HAP-1 (cell line): ENCODE data around the gene MSANTD1.

Source experiments
- DNase-seq, 2 experiments: peaks; one replicate each; pipeline ENCODE4 v3.0.0-alpha.2; 2016 to 2020; ENCODE audit warnings: low spot score in 2 of 2
- H3K27me3 ChIP-seq: fragments of 250-450 bp; sonication (Bioruptor Pico); 2 replicates; pipeline ENCODE4 v1.5.1; 2020; ENCODE audit warnings: low read depth, mild to moderate bottlenecking, moderate library complexity
- H3K36me3 ChIP-seq: fragments of 250-450 bp; sonication (Bioruptor Pico); replicated peaks from 2 replicates; pipeline ENCODE4 v1.5.1; 2020; ENCODE audit warnings: mild to moderate bottlenecking
- H3K4me1 ChIP-seq: fragments of 250-450 bp; sonication (Bioruptor Pico); 2 replicates; pipeline ENCODE4 v1.5.1; 2020; ENCODE audit warnings: mild to moderate bottlenecking
- H3K4me3 ChIP-seq: fragments of 250-450 bp; sonication (Bioruptor Pico); 2 replicates; pipeline ENCODE4 v1.5.1; 2020; ENCODE audit warnings: mild to moderate bottlenecking, moderate library complexity
- H3K9me3 ChIP-seq: fragments of 250-450 bp; sonication (Bioruptor Pico); 2 replicates; pipeline ENCODE4 v1.5.1; 2020; ENCODE audit warnings: mild to moderate bottlenecking, moderate library complexity
- in situ Hi-C: fragments of 300-500 bp; cut with MboI; formaldehyde crosslinking; loops from 3 replicates; pipeline ENCODE4 v1.14.3; 2020; ENCODE audit warnings: low sequenced_read_pairs, inconsistent platforms, mixed read lengths

MSANTD1 gene

DNA sequence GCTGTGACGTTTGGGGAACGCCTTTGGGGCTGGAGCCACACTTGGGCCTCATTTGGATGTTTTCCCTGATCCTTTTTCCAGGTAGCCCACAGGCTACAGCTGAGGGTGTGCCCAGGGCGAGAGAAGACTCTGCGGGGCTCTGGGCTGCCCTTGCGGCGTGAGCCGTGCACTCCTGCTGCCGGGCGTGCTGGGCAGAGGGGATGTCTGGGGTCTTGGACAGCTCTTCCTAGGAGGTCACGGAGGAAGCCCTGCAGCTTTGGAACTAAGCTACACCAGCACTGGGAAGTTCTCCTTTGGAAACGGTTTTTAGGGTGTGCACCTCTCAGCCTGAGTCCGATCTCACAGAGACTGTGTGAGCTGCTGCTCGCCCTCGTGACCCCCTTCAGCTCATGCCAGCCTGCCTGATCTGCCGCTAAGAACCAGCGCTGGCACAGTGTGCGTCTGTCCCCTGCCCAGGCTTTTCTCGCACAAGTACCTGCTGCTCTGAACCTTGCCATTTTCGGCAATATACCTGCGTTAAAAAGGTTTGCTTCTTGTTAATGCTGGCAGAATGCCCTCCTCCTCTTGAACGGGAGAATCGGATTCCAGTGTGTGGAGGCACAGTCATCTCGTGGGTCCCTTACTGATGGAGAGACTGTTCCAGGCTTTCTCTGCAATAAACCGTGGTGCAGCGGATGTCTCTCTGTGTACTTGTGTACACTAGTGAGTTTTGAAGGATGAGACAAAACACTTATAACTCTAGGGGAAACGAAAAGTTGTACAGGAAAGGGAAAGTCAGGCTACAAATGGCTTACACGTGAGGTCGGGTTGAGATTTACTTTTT is 14.3 kb downstream of the MSANTD1 start:
- H3K36me3 ChIP-seq: no peaks in the 10 kb centered on the region
- no peak overlapping the region for H3K4me3 ChIP-seq
- no peaks in the 10 kb centered on the region for H3K4me1 ChIP-seq
- peaks cover 5% of the 10 kb centered on the region for H3K27me3 ChIP-seq
- in situ Hi-C loops: no loop called here
- DNase-seq: peak in 1 of 2 experiments; percentile 6
- no peaks in the 10 kb centered on the region for H3K9me3 ChIP-seq

DNA sequence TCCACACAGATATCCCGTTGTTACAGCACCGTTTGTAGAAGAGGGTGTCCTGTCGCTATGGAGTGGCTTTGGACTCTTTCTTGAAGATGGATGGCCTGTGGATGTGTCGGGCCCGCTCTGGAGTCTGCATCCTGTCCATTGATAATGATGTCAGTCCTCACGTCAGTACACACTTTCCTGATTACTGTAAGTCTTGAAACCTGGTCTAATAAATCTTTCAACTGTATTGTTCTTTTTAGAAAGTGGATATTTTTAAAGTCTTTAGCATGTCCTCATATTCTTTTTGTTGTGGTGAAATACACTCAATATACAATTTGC is 14.9 kb downstream of the MSANTD1 start:
- Histone ChIP-seq H3K9me3 (no peaks in the 10 kb centered on the region), H3K4me1 (no peaks in the 10 kb centered on the region), H3K36me3 (no peaks in the 10 kb centered on the region), H3K4me3 (no peak overlapping the region), H3K27me3 (peaks cover 5% of the 10 kb centered on the region)
- DNase-seq: no peak
- in situ Hi-C loops: no loop called here

DNA sequence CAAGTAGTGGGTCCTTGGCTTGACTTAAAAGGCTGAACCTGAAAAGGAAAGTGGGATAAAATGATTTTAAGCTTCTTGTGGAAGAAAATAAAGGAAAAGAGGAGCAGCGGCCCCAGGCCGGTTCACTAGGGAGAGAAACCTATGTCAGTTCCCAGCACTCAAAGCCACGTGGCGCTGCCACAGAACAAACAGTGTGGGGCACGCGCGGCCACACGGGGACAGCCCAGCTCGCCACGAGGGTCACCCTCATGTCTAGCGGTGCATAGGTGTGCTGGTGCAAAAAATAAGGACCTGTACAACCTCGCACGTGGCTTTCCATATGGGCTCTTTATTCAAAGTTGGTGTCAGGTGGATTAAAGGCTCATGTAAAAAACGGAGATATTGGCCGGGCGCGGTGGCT is 17.1 kb downstream of the MSANTD1 start:
- H3K9me3 ChIP-seq: no peaks in the 10 kb centered on the region
- in situ Hi-C loops: no loop called here
- no peaks in the 10 kb centered on the region for H3K36me3 ChIP-seq
- DNase-seq: no peak
- H3K4me3 ChIP-seq: no peak overlapping the region
- peaks cover 5% of the 10 kb centered on the region for H3K27me3 ChIP-seq
- no peaks in the 10 kb centered on the region for H3K4me1 ChIP-seq

DNA sequence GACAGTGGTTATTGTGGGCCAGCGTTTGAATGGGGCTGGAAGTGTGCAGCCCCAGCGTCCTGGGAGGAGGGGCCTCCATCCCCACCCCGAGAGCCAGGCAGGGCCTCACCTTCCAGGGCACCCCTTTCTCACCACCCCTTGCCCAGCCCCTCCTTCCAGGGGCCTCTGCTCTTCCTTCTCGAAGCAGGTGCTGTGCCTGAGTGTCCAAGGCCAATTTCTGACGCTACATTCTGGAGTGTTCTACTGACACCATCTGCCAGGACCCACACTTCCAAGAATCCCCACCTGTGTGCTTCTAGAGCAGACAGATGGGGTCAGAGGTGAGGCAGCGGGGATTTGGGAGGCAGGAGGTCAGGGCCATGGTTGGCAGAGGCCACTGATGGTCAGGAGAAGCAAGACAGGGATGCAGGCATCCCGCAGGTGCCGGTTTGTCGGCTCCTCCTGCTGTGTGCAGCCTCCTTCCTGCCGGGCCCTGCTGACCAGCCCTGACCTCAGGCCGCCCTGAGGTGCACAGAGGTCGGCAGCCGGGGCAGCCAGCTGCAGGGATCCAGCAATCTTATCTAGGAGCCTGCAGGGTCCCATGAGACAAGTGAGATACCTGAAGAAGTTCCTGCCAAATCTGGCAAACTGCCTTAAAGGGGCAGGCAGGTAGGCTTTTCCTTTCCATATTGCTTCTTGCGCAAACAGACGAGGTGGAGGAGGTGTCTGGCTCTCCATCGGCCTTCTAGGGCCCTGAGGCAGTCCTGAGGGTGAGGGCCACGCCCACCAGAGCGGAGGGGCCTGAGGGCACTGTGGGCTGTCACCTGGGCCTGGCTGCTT is 18.8 kb downstream of the MSANTD1 start:
- H3K4me3 ChIP-seq: no peak overlapping the region

DNA sequence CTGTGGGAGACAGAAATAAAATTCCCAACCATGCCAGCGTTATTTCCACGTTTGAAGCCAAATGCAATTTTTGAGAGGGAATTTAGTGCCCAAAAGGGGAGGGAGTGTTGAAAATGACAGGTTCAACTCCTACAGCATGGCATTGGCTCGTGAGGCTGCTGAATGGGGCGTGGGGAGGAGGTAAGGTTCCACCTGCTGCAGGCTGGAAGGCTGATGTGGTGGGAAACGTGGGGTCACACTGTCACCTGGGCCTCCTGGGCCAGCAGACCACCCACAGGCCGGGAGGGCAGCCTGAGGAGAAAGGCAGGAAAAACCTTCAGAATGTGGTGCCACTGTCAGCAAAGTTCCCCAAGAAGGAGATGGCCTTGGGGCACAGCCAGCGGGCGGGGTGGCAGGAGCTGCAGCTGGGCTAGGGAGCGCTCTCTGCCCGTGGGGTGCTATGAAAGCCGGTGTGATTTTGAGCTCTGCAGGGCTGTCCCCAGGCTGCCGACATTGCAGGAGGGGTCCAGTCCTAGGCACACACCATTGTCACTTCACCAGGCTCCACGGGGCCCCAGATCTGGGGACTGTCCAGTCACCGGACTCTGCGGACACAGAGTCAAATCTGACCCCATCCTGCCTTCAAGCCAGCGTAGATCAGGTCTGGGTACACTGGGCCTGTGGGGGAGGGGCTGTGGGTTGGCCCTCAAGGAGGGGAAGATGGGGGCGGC is 19.6 kb downstream of the MSANTD1 start:
- H3K4me1 ChIP-seq: no peaks in the 10 kb centered on the region
- peaks cover 8% of the 10 kb centered on the region for H3K27me3 ChIP-seq
- H3K36me3 ChIP-seq: no peaks in the 10 kb centered on the region
- H3K9me3 ChIP-seq: no peaks in the 10 kb centered on the region
- no peak for DNase-seq
- no peak overlapping the region for H3K4me3 ChIP-seq
- in situ Hi-C loops: no loop called here

More for the DNA sequence above, 18.8 kb downstream of the MSANTD1 start:
- Histone ChIP-seq H3K36me3 (no peaks in the 10 kb centered on the region), H3K27me3 (peaks cover 11% of the 10 kb centered on the region), H3K9me3 (no peaks in the 10 kb centered on the region), H3K4me1 (no peaks in the 10 kb centered on the region)
- DNase-seq: peak in 1 of 2 experiments; percentile 11
- in situ Hi-C loops: no loop called here

DNA sequence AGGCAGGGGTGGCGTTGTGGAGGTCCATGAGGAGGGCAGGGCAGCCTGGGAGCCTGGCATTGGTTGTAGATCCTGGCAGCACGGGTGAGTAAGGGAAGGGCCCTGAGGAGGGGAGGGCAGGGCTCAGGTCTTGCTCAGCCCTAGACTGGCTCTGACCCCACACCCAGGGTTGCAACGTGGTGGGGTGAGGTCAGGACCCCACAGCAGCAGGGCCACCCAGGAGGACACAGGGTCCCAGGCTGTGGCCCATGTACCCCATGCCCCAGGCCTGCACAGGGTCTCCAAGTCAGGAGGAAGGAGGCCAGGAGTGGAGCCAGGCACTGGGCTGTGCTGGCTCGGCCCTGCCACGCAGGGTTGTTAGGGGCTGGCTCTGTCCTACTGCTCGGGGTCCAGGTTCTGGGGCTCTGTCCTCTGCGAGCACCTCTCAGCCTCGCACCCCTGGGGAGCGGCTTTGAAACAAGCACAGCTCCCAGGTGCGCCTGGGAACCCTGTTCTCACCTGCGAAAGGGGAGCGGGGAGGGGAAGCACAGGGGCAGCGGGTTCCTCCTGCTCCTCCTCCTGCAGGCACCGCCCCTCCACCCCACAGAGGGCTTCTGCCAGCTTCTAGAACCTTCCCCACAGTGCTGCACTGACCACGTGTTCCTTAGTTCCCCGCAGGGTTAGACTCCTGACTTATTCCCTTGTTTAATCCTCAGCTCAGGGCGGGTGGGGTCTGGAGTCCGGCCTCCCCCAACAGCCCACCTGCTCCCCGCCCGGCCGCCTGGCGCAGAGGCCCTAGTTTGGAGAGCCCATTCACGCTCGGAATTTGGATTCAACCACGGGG is 20.4 kb downstream of the MSANTD1 start:
- Histone ChIP-seq H3K36me3 (no peaks in the 10 kb centered on the region), H3K4me3 (no peak overlapping the region), H3K9me3 (no peaks in the 10 kb centered on the region), H3K4me1 (no peaks in the 10 kb centered on the region), H3K27me3 (peaks cover 9% of the 10 kb centered on the region)
- in situ Hi-C loops: no loop called here
- no peak for DNase-seq

DNA sequence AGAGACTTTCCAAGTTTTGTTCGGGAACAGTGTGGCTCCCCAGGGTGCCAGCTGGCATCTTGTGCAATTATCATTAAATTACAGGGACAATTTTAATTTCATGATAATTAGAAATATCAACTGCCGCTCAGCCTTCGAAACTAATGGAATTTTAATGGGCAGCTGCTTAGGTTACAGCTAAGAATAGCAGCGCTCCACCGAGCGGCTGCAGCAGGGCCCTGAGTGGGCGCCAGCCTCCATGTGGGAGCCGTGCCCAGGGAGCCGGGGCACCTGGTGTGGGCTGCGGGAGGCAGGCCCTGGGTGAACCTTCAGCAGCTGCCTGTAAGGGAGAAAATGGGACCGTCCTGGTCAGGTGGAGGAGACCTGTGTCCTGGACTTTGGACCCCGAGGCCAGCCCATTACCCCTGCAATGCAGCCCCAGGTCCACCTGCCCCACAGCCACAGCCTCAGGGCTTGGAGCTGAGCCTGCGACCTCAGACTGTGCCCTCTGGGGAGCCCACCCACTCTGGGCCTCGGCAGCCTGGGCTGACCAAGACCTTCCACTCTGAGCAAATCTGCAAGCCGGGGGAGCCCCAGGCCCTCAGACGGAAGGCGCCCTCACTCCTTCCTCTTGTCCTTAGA is 21.1 kb downstream of the MSANTD1 start:
- Histone ChIP-seq H3K9me3 (no peaks in the 10 kb centered on the region), H3K4me3 (no peak overlapping the region), H3K4me1 (no peaks in the 10 kb centered on the region), H3K27me3 (peaks cover 9% of the 10 kb centered on the region), H3K36me3 (no peaks in the 10 kb centered on the region)
- in situ Hi-C loops: no loop called here
- DNase-seq: no peak

DNA sequence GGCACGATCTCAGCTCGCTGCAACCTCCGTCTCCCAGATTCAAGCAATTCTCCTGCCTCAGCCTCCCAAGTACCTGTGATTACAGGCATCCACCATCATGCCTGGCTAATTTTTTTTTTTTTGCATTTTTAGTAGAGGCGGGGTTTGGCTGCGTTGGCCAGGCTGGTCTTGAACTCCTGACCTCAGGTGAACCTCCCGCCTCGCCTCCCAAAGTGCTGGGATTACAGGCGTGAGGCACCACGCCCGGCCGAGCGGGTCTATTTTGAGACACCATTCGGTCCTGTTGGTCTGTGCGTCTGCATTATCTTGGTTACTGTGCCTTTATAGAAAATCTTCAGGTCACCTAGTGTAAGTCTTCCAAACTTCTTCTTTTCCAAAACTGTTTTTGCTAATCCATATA is 22.2 kb downstream of the MSANTD1 start:
- DNase-seq: no peak

DNA sequence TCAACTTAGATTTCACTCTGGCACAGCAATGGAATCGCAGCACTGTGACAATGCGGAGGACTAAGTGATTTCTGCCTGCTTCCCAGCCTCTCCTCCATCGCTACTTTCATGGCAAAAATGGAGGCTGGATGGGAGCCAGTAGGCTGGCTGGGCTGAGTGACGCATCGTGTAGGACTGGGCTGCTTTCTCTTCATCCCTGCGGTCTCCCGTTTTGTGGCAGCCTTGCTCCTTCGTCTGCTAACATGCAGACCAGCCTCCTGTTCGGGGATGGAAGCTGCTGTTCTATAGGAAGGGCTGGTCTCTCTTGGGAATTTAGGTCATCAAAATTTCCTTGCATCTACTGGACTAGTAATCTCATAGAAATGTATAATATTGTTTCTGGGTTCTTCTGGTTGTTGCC is 28.0 kb downstream of the MSANTD1 start:
- DNase-seq: no peak
- Histone ChIP-seq H3K9me3 (no peaks in the 10 kb centered on the region), H3K4me1 (no peaks in the 10 kb centered on the region; the same call in none of the 2 replicates), H3K36me3 (no peaks in the 10 kb centered on the region), H3K4me3 (no peak overlapping the region), H3K27me3 (peaks cover 12% of the 10 kb centered on the region)
- in situ Hi-C loops: no loop called here

More for the DNA sequence above, 22.2 kb downstream of the MSANTD1 start:
- H3K4me1 ChIP-seq: no peaks in the 10 kb centered on the region; the same call in 1 of the 2 replicates
- no peak overlapping the region for H3K4me3 ChIP-seq
- peaks cover 9% of the 10 kb centered on the region for H3K27me3 ChIP-seq
- in situ Hi-C loops: no loop called here
- H3K9me3 ChIP-seq: no peaks in the 10 kb centered on the region
- no peaks in the 10 kb centered on the region for H3K36me3 ChIP-seq

DNA sequence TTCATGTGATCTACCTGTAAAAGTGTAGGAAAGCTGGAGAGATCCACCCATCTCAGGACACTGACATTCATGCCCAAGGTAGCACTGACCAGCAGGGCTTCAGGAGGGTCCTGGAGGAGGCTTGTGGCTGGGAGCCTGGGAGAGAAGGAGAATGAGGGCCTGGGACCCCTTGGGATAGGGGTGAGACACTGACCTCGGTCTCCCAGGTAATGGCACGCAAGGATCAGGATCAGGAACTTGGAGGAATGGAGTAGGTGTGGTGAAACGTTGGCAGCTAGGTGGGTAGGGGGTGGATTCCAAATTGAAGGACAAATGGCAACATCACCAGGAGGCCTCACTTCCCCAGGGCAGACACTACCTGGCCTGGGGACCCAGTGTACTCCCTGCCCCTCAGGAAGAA is 31.5 kb downstream of the MSANTD1 start:
- no peak for DNase-seq
- H3K36me3 ChIP-seq: no peaks in the 10 kb centered on the region
- peaks cover 2% of the 10 kb centered on the region; the same call in 1 of the 2 replicates for H3K9me3 ChIP-seq
- no peaks in the 10 kb centered on the region; the same call in none of the 2 replicates for H3K4me1 ChIP-seq
- in situ Hi-C loops: no loop called here
- peaks cover 9% of the 10 kb centered on the region; the same call in 1 of the 2 replicates for H3K27me3 ChIP-seq
- no peak overlapping the region for H3K4me3 ChIP-seq

DNA sequence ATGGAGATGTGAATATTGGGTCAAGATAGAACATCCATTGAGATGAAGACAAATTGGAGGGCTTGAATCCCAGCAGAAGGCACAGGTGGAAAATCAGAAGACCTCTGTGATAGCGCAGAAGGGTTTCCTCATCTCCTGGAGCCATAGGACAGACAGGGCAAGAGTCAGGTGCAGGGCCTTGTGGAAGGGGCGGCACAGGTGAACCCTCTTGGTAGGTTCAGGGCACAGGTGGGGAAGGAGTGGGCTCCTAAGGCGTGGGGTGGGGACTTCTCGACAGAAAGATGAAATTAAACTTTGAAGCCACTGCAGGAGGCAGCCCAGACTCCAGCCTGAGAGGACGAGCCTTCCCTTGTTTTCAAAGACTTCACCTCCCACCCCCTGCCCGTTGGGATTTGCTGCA is 34.5 kb downstream of the MSANTD1 start:
- Histone ChIP-seq H3K4me3 (no peak overlapping the region), H3K27me3 (no peaks in the 10 kb centered on the region), H3K4me1 (no peaks in the 10 kb centered on the region; the same call in 1 of the 2 replicates), H3K9me3 (peaks cover 2% of the 10 kb centered on the region; the same call in 1 of the 2 replicates), H3K36me3 (no peaks in the 10 kb centered on the region)
- in situ Hi-C loops: no loop called here
- no peak for DNase-seq

DNA sequence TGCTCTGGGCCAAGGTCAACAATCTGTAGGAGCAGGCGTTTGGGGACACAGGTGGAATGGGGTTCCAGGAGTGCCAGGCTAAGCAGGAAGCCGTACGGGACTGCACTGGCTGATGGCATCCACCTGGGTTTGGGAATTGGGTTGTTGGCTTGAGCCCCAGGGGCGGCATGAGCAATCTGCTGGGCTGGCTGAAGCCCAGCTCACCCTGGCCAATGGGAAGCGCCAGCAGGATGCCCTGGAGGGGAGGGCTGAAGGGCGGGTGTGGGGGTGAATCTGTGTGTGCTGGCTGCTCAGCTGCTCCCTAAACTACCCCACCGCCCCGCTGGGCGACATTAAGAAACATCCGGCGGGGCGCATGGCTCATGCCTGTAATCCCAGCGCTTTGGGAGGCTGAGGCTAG is 35.0 kb downstream of the MSANTD1 start:
- DNase-seq: no peak
- no peaks in the 10 kb centered on the region for H3K4me1 ChIP-seq
- in situ Hi-C loops: no loop called here
- no peaks in the 10 kb centered on the region for H3K36me3 ChIP-seq
- peaks cover 2% of the 10 kb centered on the region; the same call in 1 of the 2 replicates for H3K9me3 ChIP-seq
- H3K27me3 ChIP-seq: no peaks in the 10 kb centered on the region
- no peak overlapping the region for H3K4me3 ChIP-seq
